H1 (cell line): ENCODE measurements around the gene SPTBN5. TPM values are rescaled to one million over a fixed set of nuclear protein-coding genes. Genes with fewer than 3 reads are reported as not detected.

ENCODE experiments used
- CTCF ChIA-PET: fragments of 300-600 bp; sonication (Branson Sonifier 250); formaldehyde crosslinking; loops from one replicate; lab custom pipeline; 2021; ENCODE audit not compliant: partially characterized antibody; lab: Charles Lee
- POLR2A ChIA-PET: fragments of 300-600 bp; sonication (Branson Sonifier 250); formaldehyde crosslinking; loops from one replicate; lab custom pipeline; 2021; ENCODE audit warnings: inconsistent platforms; ENCODE audit not compliant: partially characterized antibody; lab: Charles Lee
- DNase-seq, 2 experiments: peaks; one replicate each; pipeline versions ENCODE4 v3.0.0 to v3.0.0-alpha.2; 2010 to 2022; ENCODE audit warnings: low spot score in 2 of 2, low read depth in 1 of 2, mixed read lengths in 1 of 2
- FAIRE-seq: peaks from 2 replicates; lab custom pipeline; 2011; peaks lifted over from hg19 to GRCh38; lab: Jason Lieb, UNC
- H2AFZ ChIP-seq: 2 replicates; pipeline ENCODE4 v1.8.1; 2012; ENCODE audit warnings: low read length, inconsistent platforms
- H2AK5ac ChIP-seq: 2 replicates; pipeline ENCODE4 v1.6.1; 2013; ENCODE audit warnings: low read depth, low read length
- H2BK120ac ChIP-seq: replicated peaks from 2 replicates; pipeline ENCODE3; 2013; ENCODE audit warnings: low read depth, low read length, inconsistent platforms
- H2BK12ac ChIP-seq: 2 replicates; pipeline ENCODE4 v1.6.1; 2013; ENCODE audit warnings: low read depth, low read length
- H2BK15ac ChIP-seq: 2 replicates; pipeline ENCODE4 v1.6.1; 2013; ENCODE audit warnings: low read length
- H2BK20ac ChIP-seq: 2 replicates; pipeline ENCODE4 v1.6.1; 2013; ENCODE audit warnings: low read length
- H2BK5ac ChIP-seq: 2 replicates; pipeline ENCODE4 v1.6.1; 2013; ENCODE audit warnings: low read depth, low read length
- H3K14ac ChIP-seq: 2 replicates; pipeline ENCODE4 v1.6.1; 2013; ENCODE audit warnings: inconsistent platforms; ENCODE audit not compliant: insufficient read length
- H3K18ac ChIP-seq: 2 replicates; pipeline ENCODE4 v1.6.1; 2013; ENCODE audit warnings: low read length; ENCODE audit errors: extremely low read depth
- H3K23ac ChIP-seq: 2 replicates; pipeline ENCODE4 v1.6.1; 2013; ENCODE audit warnings: inconsistent platforms; ENCODE audit not compliant: insufficient read length
- H3K23me2 ChIP-seq: 2 replicates; pipeline ENCODE4 v1.6.1; 2013; ENCODE audit warnings: low read depth, low read length
- H3K27ac ChIP-seq: 2 replicates; pipeline ENCODE4 v1.6.1; 2011; ENCODE audit warnings: low read depth, low read length, inconsistent platforms
- H3K27me3 ChIP-seq, 4 experiments: replicated peaks in 1 of 4; 1 replicate in 1 of 4; 2 replicates in 3 of 4; pipeline versions ENCODE4 v1.6.1 to v1.8.1; 2011 to 2013; ENCODE audit warnings: low read length in 3 of 4, mild to moderate bottlenecking in 3 of 4, inconsistent platforms in 2 of 4, mixed read lengths in 2 of 4, moderate library complexity in 1 of 4; ENCODE audit not compliant: control insufficient read depth in 3 of 4, insufficient read depth in 3 of 4; ENCODE audit errors: extremely low read depth in 1 of 4
- H3K36me3 ChIP-seq, 4 experiments: 2 replicates each; pipeline versions ENCODE4 v1.6.1 to v1.8.1; 2011 to 2013; ENCODE audit warnings: mild to moderate bottlenecking in 4 of 4, low read length in 3 of 4, moderate library complexity in 2 of 4, control low read depth in 1 of 4, inconsistent platforms in 1 of 4; ENCODE audit not compliant: insufficient read depth in 4 of 4, control insufficient read depth in 2 of 4
- H3K4ac ChIP-seq: replicated peaks from 2 replicates; pipeline ENCODE3; 2013; ENCODE audit warnings: low read length, low read depth, mixed read lengths, inconsistent platforms; ENCODE audit not compliant: insufficient read length
- H3K4me1 ChIP-seq, 4 experiments: replicated peaks in 1 of 4; 1 replicate in 1 of 4; 2 replicates in 3 of 4; pipeline versions ENCODE4 v1.6.1 to v1.8.1; 2011 to 2013; ENCODE audit warnings: low read length in 3 of 4, inconsistent platforms in 2 of 4, mixed read lengths in 1 of 4; ENCODE audit not compliant: insufficient read depth in 4 of 4, control insufficient read depth in 3 of 4
- H3K4me2 ChIP-seq, 2 experiments: 2 replicates each; pipeline versions ENCODE4 v1.6.1 to v1.8.1; 2011 to 2013; ENCODE audit warnings: low read depth in 2 of 2, low read length in 2 of 2, control low read depth in 1 of 2, inconsistent platforms in 1 of 2, mild to moderate bottlenecking in 1 of 2; ENCODE audit not compliant: insufficient read depth in 1 of 2
- H3K4me3 ChIP-seq, 4 experiments: fragments of 200-600, 300-600 bp in 1 of 4; sonication (generic), shearing (Covaris generic), sonication (Bioruptor Twin) in 1 of 4; 2 replicates each; pipeline versions ENCODE4 v1.5.1 to v1.8.1; 2011 to 2016; ENCODE audit warnings: low read length in 4 of 4, low read depth in 3 of 4, control low read depth in 2 of 4, inconsistent platforms in 2 of 4, mild to moderate bottlenecking in 2 of 4, mixed read lengths in 1 of 4, moderate library complexity in 1 of 4; ENCODE audit not compliant: insufficient read depth in 2 of 4; ENCODE audit errors: extremely low read depth in 1 of 4
- H3K56ac ChIP-seq: replicated peaks from 2 replicates; pipeline ENCODE3; 2013; ENCODE audit warnings: low read depth, mild to moderate bottlenecking, mixed read lengths, low read length, inconsistent platforms; ENCODE audit not compliant: insufficient read length
- H3K79me1 ChIP-seq: 2 replicates; pipeline ENCODE4 v1.6.1; 2013; ENCODE audit warnings: low read depth, low read length, control low read depth
- H3K79me2 ChIP-seq, 2 experiments: 2 replicates each; pipeline versions ENCODE4 v1.6.1 to v1.8.1; 2012 to 2013; ENCODE audit warnings: low read length in 2 of 2, mild to moderate bottlenecking in 2 of 2, inconsistent platforms in 1 of 2; ENCODE audit not compliant: insufficient read depth in 2 of 2, control insufficient read depth in 1 of 2
- H3K9ac ChIP-seq, 4 experiments: replicated peaks in 1 of 4; 1 replicate in 1 of 4; 2 replicates in 3 of 4; pipeline versions ENCODE4 v1.6.1 to v1.8.1; 2011 to 2013; ENCODE audit warnings: low read depth in 3 of 4, low read length in 3 of 4, control low read depth in 2 of 4, mild to moderate bottlenecking in 2 of 4, moderate library complexity in 2 of 4, inconsistent platforms in 1 of 4; ENCODE audit errors: extremely low read depth in 1 of 4
- H3K9me3 ChIP-seq, 2 experiments: 2 replicates each; pipeline versions ENCODE4 v1.6.1 to v1.8.1; 2012 to 2013; ENCODE audit warnings: mild to moderate bottlenecking in 2 of 2, moderate library complexity in 2 of 2, control low read depth in 1 of 2, inconsistent platforms in 1 of 2, low read depth in 1 of 2, low read length in 1 of 2, mixed read lengths in 1 of 2; ENCODE audit not compliant: insufficient read depth in 2 of 2
- H4K20me1 ChIP-seq, 2 experiments: replicated peaks in 1 of 2; 2 replicates each; pipeline versions ENCODE3 to v1.8.1; 2011 to 2013; ENCODE audit warnings: inconsistent platforms in 2 of 2, low read length in 2 of 2, mild to moderate bottlenecking in 1 of 2; ENCODE audit not compliant: insufficient read depth in 2 of 2, control insufficient read depth in 1 of 2
- H4K5ac ChIP-seq: 2 replicates; pipeline ENCODE4 v1.6.1; 2013; ENCODE audit warnings: low read length, low read depth, mixed read lengths, inconsistent platforms; ENCODE audit not compliant: insufficient read length
- H4K8ac ChIP-seq: 2 replicates; pipeline ENCODE4 v1.8.0; 2013; ENCODE audit warnings: mild to moderate bottlenecking, moderate library complexity, low read length, inconsistent platforms; ENCODE audit not compliant: insufficient read depth; ENCODE audit errors: extremely low read depth
- H4K91ac ChIP-seq: replicated peaks from 2 replicates; pipeline ENCODE3; 2013; ENCODE audit warnings: low read length, mixed read lengths, inconsistent platforms; ENCODE audit not compliant: insufficient read length
- CTCF ChIP-seq, 3 experiments: IDR thresholded peaks; 1 replicate in 2 of 3; 2 replicates in 1 of 3; pipeline versions ENCODE4 v1.5.1 to v1.6.1; 2011; ENCODE audit warnings: low read length in 3 of 3, mild to moderate bottlenecking in 3 of 3, inconsistent platforms in 2 of 3, low read depth in 1 of 3, moderate library complexity in 1 of 3; ENCODE audit not compliant: insufficient read depth in 1 of 3; ENCODE audit errors: control extremely low read depth in 1 of 3
- EP300 ChIP-seq, 2 experiments: IDR thresholded peaks; 1 replicate in 1 of 2; 2 replicates in 1 of 2; pipeline ENCODE4 v1.6.1; 2011 to 2012; ENCODE audit warnings: low read depth in 2 of 2, low read length in 2 of 2, mild to moderate bottlenecking in 2 of 2, borderline replicate concordance in 1 of 2, inconsistent platforms in 1 of 2, moderate library complexity in 1 of 2
- WGBS, 2 experiments: shearing (Covaris generic) in 1 of 2; methylation state at CpG; one replicate each; pipeline versions ENCODE4 v1.1.6 to v1.1.7; 2013 to 2015; ENCODE audit warnings: low lambda C conversion rate in 2 of 2, mixed read lengths in 2 of 2, inconsistent platforms in 1 of 2, low coverage in 1 of 2, missing lambda C conversion rate in 1 of 2; ENCODE audit not compliant: insufficient replicate concordance in 2 of 2, insufficient coverage in 1 of 2, insufficient read length in 1 of 2; ENCODE audit errors: extremely low coverage in 1 of 2, missing lambda C conversion rate in 1 of 2; 5-methylcytosine and 5-hydroxymethylcytosine counted together
- polyA plus RNA-seq, 7 experiments: library from polyadenylated mRNA; depleted of rRNA in 3 of 7; stranded (reverse) in 5 of 7; unstranded in 2 of 7; fragments of >200 nt in 5 of 7; fragments of 200-250 nt in 2 of 7; gene quantifications; 1 replicate in 5 of 7; 2 replicates in 1 of 7; 4 replicates in 1 of 7; pipeline versions ENCODE4 v1.2.1 to v1.2.3, GENCODE V29; 2011 to 2013; ENCODE audit warnings: missing spikeins in 2 of 7, mixed read lengths in 2 of 7
- total RNA-seq: library from RNA; stranded (reverse); fragmentation: NEBNext Ultra II Directional; extraction: Animal tissue kit (Norgen Biotek cat#: 25700); gene quantifications from 2 replicates; pipeline ENCODE4 v1.2.1, GENCODE V29; 2021

Gene SPTBN5
- total and polyA plus RNA-seq, 2 of the 8 experiments (the other 6 are each of a cell fraction or from before 2014, with no cell fraction given): 0.32 to 0.84 TPM

GRCh38 chr15:41822471-41822870 is 71.4 kb downstream of the SPTBN5 start:
- no peaks in the 10 kb centered on the region for H3K79me1 ChIP-seq
- no peaks in the 10 kb centered on the region for H3K9me3 ChIP-seq
- no peak overlapping the region for H2AFZ ChIP-seq
- no peak overlapping the region for H3K4me2 ChIP-seq
- no peak overlapping the region for H3K14ac ChIP-seq
- H3K4me3 ChIP-seq: no peak overlapping the region
- H3K56ac ChIP-seq: no peak overlapping the region
- no peak overlapping the region for H2BK5ac ChIP-seq
- peaks cover 3% of the 10 kb centered on the region; the same call in 1 of the 2 replicates for H3K23me2 ChIP-seq
- no peak overlapping the region for H3K27ac ChIP-seq
- WGBS, 2 experiments: 97% methylated on average over 4 of the region's 6 CpGs; no CpG with 5 or more reads in 1 of the 2 experiments
- no peak for FAIRE-seq
- H3K36me3 ChIP-seq: peaks cover 0 to 3% (median 0%) of the 10 kb centered on the region in 4 experiments; a peak in 4 of 8 replicates
- no peak overlapping the region for H3K18ac ChIP-seq
- no peak for DNase-seq
- no peaks in the 10 kb centered on the region for H3K79me2 ChIP-seq
- no peak overlapping the region for H2BK20ac ChIP-seq
- no peak overlapping the region for H4K5ac ChIP-seq
- H4K20me1 ChIP-seq: peaks cover 0 to 1% of the 10 kb centered on the region in 2 experiments
- H3K27me3 ChIP-seq: peaks cover 0 to 2% (median 0%) of the 10 kb centered on the region in 4 experiments; a peak in 1 of 7 replicates
- no peak overlapping the region for H3K9ac ChIP-seq
- no peak overlapping the region for H3K23ac ChIP-seq
- H3K4ac ChIP-seq: no peak overlapping the region
- no peak overlapping the region for H2BK12ac ChIP-seq
- TF ChIP-seq CTCF (IDR thresholded peaks at IDR 0.05; ENCODE audit: control extremely low read depth in 1 of 3, insufficient read depth in 1 of 3, low read depth in 1 of 3, low read length in 3 of 3): no peak
- TF ChIP-seq EP300 (IDR thresholded peaks at IDR 0.05; ENCODE audit: borderline replicate concordance in 1 of 2, low read depth in 2 of 2, low read length in 2 of 2): no peak
- H2BK15ac ChIP-seq: no peak overlapping the region
- peak overlapping the region; percentile 17; the same call in 1 of the 2 replicates for H4K8ac ChIP-seq
- H3K4me1 ChIP-seq: no peaks in the 10 kb centered on the region; a peak in 2 of 7 replicates
- no peak overlapping the region for H2AK5ac ChIP-seq
- no peak overlapping the region for H2BK120ac ChIP-seq
- CTCF ChIA-PET: interaction anchor here (0.6 to 3.5 kb wide), 9 partner anchors 11 to 125 kb away, joined by 3 to 32 read pairs (median 3); no protein-coding TSS in a partner anchor
- no peak overlapping the region for H4K91ac ChIP-seq
- POLR2A ChIA-PET: interaction anchor here (1.6 to 1.7 kb wide), 2 partner anchors 48 to 49 kb away, joined by 4 to 5 read pairs; partner anchors contain the start of gene MAPKBP1
